Erythroblast (primary cell): ENCODE measurements around the gene GAS6.

ENCODE experiments used
- GATA1 ChIP-seq: IDR thresholded peaks from 2 replicates; pipeline ENCODE4 v1.6.1; 2011; ENCODE audit warnings: low read depth, mild to moderate bottlenecking, control low read depth, low read length, moderate library complexity
- POLR2A ChIP-seq: IDR thresholded peaks from 2 replicates; pipeline ENCODE4 v1.6.1; 2011; ENCODE audit warnings: mild to moderate bottlenecking, low read length

DNA sequence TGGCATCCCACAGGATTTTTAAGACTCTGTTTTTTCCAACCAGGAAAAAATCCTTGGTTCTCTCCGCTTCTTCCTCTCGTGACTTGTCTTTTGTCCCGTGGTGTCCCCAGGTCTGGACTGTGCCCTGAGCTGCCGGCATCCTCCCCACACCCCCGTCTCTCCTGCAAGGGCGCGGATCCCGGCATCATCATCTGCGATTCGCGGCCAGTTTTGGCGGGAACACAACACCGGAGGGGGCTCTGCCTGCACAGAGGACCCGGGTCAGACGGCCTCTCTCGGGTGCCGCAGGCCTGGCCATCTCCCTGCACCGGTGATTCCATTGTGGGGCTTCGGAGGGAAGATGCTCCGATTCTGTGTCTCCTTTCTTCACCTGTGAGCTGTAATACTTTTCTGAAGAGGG lies 18.8 kb upstream of the GAS6 start:
- TF ChIP-seq POLR2A (no peak), GATA1 (no peak)
